GM19372 (cell line): ENCODE results near the gene HARS2.
"Not testable (repeated sequence)": the region's sequence is repeated elsewhere in the genome, so short reads cannot be mapped to it uniquely, and the experiment has no call there.

Experiments
- ATAC-seq: cut with Tn5 transposase; IDR thresholded peaks from one replicate; pipeline ENCODE4 v1.9.1; 2021; ENCODE audit warnings: mild to moderate bottlenecking, low read depth, moderate library complexity; ENCODE audit not compliant: unreplicated experiment

The HARS2 gene, protein sequence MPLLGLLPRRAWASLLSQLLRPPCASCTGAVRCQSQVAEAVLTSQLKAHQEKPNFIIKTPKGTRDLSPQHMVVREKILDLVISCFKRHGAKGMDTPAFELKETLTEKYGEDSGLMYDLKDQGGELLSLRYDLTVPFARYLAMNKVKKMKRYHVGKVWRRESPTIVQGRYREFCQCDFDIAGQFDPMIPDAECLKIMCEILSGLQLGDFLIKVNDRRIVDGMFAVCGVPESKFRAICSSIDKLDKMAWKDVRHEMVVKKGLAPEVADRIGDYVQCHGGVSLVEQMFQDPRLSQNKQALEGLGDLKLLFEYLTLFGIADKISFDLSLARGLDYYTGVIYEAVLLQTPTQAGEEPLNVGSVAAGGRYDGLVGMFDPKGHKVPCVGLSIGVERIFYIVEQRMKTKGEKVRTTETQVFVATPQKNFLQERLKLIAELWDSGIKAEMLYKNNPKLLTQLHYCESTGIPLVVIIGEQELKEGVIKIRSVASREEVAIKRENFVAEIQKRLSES

GRCh38 chr5:140690941-140691924, at the start of gene HARS2, which contains the start of gene HARS1:
Gene HARS2, plus strand, starts transcription at chr5:140691455. Its CDS starts 194 bp downstream, at chr5:140691649.
Gene HARS1, minus strand, starts transcription at chr5:140691370. Its CDS starts 66 bp downstream, at chr5:140691304.
- ATAC-seq, result peak; percentile 98

- ATAC-seq, result no peak
Observed at GRCh38 chr5:140641716-140642115, 49.5 kb upstream of the HARS2 start.

DNA sequence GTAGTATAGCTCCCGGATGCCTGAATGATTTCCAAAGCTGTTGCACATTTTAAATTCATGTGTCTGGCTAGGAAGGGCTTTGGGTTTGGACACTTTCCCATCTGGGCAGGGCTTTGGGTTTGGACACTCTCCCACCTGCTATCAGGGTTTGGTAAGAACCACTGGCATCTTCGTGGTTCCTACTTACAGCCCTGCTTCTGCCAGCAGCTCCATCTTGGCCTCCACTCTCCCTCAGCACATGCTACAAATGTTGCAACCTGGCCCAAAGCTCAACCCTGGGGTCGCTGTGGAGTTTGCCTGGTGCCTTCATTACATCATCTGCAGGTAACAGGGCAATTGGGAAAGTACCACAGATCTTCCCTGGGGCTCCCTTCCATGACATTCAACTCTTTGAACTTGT, 48.5 kb upstream of the HARS2 start:
- no peak for ATAC-seq

DNA sequence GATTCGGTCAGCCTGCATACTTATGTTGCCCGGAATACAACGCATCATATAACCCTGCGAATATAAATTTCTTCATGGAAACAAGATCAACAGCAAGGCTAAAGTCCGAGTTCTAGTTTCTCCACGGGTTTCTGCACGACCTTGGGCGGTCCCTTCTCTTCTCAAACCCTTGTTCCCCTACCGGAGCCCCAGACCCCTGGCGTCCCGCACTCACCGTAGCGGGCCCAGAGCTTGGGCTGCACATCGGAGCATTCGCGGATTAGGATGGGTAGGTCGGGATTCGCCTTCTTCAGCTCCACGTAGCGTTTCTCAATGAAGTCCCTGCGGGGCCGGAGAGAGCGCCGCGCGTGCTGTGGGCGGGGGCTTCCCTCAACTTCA, 44.2 kb upstream of the HARS2 start:
- peak; percentile 33 for ATAC-seq

GRCh38 chr5:140658870-140659269, 32.4 kb upstream of the HARS2 start:
- ATAC-seq, result no peak

GRCh38 chr5:140660371-140660770, 30.9 kb upstream of the HARS2 start:
- ATAC-seq, result not testable (repeated sequence)

DNA sequence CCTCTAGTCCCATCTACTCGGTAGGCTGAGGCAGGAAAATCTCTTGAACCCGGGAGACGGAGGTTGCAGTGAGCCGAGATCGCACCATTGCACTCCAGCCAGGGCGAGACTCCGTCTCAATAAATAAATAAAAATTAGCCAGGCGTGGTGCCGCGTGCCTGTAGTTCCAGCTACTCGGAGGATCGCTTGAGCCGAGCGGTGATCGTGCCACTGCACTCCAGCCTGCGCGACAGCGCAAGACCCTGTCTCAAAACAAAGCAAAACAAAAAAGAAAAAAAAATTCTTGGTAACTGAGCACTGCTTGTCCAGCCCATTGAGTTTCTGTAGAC, 27.3 kb upstream of the HARS2 start:
- no peak for ATAC-seq

- peak; percentile 97 for ATAC-seq
Observed at GRCh38 chr5:140664359-140665119, 26.7 kb upstream of the HARS2 start, which contains the start of gene WDR55. Gene WDR55, plus strand, starts transcription at chr5:140664904. Its CDS starts 9 bp downstream, at chr5:140664913.

DNA sequence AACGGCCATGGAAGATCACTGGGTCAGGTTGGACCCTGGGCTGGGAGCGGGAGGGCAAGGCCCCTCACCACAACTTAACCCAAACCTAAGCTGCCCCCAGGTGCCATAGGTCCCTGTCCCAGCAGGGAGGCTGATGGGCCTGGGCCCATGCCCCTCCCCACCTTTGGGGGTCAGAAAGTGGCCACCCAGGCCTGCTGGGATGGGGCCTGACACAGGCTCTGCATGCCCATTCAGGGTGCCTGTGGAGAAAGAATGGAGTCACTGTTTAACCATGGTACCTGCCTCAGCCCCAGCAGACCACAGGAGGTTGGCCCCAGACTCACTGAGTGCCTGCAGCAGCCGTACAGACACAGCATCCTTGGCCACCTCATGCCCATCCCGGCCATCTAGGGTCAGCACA, 20.2 kb upstream of the HARS2 start:
- ATAC-seq, result not testable (repeated sequence)

DNA sequence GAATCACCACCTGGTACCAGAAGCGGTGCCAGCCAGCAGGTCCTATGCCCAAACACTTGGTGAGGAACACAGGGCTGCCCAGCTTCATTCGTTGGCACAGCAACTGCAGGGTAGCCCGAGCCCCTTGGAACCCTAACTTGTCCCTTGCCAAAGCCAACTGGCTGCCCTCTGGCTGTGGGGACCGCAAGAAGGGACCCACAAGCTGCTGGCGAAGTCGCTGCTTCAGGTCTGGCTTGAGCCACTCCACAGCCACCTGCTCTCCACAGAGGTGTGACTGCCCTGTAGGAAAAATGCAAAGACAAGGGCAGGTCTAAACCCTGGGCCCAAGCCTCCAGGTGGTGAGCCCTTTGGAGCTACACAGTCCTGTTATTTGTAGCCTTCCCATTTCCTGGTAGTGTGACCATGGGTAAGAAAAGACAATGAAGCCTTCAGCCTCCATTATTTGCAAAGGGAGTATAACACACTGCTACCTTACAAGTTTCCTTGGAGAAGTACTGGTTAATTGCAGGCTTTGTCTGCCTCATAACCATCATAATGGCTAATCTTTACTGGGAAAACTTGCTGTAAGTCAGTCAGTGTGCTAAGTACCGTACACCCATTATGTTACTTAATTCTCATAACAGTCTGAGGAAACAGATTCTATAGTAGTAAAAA, 19.7 kb upstream of the HARS2 start:
- no peak for ATAC-seq

GRCh38 chr5:140672455-140673186, 18.6 kb upstream of the HARS2 start:
- no peak for ATAC-seq

DNA sequence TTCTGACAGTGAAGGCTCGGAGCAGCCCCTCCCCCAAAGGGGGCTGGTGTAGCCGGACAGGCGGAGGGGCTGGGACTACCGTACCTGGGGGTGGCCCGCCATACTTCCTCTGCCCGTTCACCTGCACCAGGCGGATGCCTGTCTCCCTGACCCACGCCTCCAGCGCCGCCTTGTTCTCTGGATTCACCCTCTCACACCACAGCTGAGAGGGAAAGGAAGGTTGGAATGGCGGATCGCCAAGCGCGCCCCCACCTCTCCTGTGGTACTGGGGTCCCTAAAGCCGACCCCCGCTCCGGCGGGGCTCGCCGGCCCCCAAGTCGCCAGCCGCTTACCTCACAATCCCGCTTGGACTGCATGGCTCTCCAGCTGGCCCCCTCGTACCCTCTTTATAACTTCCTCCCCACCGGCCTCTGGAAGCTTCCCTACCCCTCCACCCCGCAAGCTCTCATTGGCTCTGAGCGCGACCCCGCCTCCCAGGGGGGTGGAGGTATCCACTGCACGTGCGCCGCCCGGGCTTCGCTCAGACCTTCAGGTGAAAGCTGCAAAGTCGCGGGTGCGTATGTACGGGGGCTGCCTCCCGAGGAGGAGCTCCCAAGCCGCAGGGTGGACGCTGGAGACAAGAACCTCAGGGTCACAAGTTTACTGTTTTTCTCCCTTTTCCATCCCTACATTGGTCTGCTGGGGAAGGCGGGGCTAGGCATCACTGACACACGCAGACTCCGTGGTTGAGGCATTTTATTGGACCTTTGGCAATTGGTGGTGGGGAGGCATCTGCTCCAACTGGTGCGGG, 17.9 kb upstream of the HARS2 start, which contains the start of gene DND1:
TSS of gene DND1 (minus strand) at position 390 of the 790 bp plus-strand sequence. CDS start at position 356, 34 bp downstream.
- ATAC-seq, result no peak

DNA sequence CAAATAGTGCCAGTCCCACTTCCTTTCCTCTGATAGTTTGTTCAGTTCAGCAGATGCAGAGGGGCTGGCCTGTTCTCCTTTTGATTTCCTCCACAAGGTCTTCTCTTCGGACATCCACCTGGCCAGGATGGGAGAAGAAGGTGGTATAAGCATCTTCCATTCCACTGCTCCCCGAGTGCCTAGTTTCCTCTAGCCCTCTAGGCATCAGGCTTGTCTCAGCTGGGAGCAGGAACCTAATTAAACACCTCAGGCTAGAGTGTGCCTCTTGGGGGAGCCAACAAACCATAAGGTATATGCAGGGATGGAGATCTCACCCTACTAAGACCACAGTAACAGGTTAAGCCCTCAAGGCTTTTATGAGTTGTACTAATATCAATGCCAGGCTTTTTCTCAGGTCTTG, 17.0 kb upstream of the HARS2 start:
- no peak for ATAC-seq

DNA sequence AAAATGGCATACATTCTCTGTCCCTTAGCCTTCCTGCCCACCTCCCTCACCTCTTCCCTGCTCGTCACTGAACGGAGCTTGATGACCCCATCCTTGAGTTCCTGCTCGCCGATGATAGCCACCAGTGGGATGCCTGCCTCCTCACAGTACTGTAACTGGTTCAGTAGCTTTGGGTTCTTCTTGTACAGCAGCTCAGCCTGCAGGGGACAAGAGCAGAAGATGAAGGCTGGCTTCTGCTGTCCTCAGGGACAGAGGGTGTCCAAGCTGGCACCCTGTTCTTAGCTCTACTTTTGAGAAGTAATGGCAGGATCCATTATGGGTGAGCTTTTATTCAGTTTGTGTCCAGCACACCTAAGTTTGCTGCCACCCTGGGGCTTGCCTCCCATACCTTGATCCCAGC, 16.6 kb upstream of the HARS2 start:
- no peak for ATAC-seq

DNA sequence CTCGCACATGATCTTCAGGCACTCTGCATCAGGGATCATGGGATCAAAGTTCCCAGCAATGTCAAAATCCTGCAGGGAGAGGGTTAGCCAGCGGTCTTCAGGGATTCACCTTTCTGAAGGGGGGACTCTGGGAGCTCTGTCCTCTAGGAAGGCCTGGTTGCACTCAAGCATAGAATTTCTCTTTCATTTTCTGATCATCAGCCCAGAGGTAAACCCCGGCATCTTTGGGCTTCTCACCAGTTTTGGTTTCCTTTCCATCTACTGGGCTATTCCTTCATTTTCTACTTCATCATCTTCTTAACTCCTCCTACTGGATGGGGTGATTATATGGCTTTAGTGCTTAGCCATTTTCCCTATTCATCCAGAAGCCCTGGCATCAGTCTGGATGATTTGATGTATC, 13.3 kb upstream of the HARS2 start:
- ATAC-seq, result no peak

DNA sequence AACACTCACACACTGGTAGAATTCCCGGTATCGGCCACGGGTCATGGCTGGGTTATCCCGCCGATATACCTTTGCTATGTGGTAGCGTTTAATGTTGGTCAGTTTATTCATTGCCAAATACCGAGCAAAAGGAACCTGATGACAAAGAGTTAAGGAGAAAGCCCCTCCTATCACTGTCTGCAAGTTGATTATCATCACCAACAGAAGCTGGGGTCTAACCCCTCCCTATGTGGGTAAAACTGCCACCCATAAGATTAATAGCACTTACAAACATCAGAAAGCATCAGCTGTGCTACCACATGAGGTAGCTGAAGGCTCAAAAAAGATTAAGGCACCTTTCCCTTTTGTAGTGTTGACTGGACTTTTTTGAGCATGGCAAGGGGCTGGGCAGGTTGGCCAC, 12.3 kb upstream of the HARS2 start:
- ATAC-seq, result no peak

DNA sequence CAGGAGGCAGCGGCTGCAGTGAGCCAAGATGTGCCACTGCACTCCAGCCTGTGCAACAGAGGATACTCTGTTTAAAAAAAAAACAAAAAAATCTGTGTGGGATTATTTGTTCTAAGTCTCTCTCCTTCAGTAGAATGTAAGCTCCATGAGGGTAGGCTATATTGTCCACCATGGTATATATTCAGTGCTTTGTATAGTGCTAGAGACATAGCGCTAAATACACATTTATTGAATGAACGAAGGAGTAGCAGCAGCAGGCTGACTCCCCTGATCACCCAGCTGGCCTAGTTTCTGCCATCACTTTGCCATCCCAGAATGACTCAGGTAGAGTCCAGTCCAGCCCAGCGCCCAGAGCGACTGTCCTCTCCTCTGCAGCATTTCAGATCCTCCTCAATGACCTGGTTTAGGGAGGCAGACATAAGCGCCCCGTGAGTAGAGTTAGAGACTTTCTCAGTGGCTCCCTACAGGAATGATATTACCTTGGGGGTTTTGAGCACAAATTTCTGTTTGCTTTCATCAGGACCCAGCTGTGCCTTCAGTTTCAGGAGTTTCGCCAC, 801 bp upstream of the HARS2 start:
- no peak for ATAC-seq

DNA sequence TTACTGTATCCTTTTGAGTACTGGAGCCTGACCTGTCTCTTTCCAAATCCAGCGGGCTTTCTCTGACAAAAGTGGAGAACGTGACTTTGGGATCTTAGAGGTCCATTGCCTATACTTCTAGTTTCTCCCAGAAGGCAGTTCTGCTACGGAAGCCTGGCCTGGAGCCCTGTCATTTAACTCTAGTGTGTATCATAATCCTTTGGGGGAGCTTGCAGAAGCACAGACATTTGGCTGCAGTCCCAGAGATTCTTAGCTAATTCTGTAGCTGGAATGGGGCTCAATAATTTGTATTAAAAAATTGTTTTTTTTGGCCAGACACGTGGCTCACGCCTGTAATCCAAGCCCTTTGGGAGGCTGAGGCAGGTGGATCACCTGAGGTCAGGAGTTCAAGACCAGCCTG, 3.0 kb downstream of the HARS2 start:
- no peak for ATAC-seq
